Hepatocyte (in vitro differentiated cells): ENCODE measurements around the gene HMCN1. TPM values are rescaled to one million over a fixed set of nuclear protein-coding genes. Genes with fewer than 3 reads are reported as not detected.

Experiments
- DNase-seq: peaks from one replicate; pipeline ENCODE4 v3.0.0-alpha.2; 2016; ENCODE audit warnings: low spot score
- H2AFZ ChIP-seq: fragments of 200-600 bp; sonication (generic); 2 replicates; pipeline ENCODE4 v1.6.0; 2016; ENCODE audit warnings: antibody characterized with exemption, mild to moderate bottlenecking
- H3K27ac ChIP-seq: fragments of 200-600 bp; sonication (generic); 2 replicates; pipeline ENCODE4 v1.5.1; 2016; ENCODE audit warnings: mild to moderate bottlenecking
- H3K27me3 ChIP-seq: fragments of 200-600 bp; sonication (generic); 2 replicates; pipeline ENCODE4 v1.6.1; 2016
- H3K36me3 ChIP-seq: fragments of 200-600 bp; sonication (generic); replicated peaks from 2 replicates; pipeline ENCODE4 v1.5.1; 2016; ENCODE audit warnings: low read depth; ENCODE audit not compliant: insufficient read depth
- H3K4me1 ChIP-seq: fragments of 200-600 bp; sonication (generic); 2 replicates; pipeline ENCODE4 v1.5.1; 2016; ENCODE audit warnings: mild to moderate bottlenecking, moderate library complexity; ENCODE audit not compliant: insufficient read depth
- H3K4me2 ChIP-seq: fragments of 200-600 bp; sonication (generic); 2 replicates; pipeline ENCODE4 v1.6.0; 2016
- H3K4me3 ChIP-seq: fragments of 200-600 bp; sonication (generic); 2 replicates; pipeline ENCODE4 v1.5.1; 2016; ENCODE audit warnings: mild to moderate bottlenecking
- H3K79me2 ChIP-seq: fragments of 200-600 bp; sonication (generic); 2 replicates; pipeline ENCODE4 v1.6.0; 2017; ENCODE audit warnings: mild to moderate bottlenecking
- H3K9me2 ChIP-seq: fragments of 200-600 bp; sonication (generic); replicated peaks from 2 replicates; pipeline ENCODE4 v1.6.0; 2017; ENCODE audit warnings: mild to moderate bottlenecking; ENCODE audit not compliant: insufficient read depth
- H3K9me3 ChIP-seq: fragments of 200-600 bp; sonication (generic); 2 replicates; pipeline ENCODE4 v1.5.1; 2016; ENCODE audit warnings: low read depth, mild to moderate bottlenecking
- H4K20me1 ChIP-seq: fragments of 200-600 bp; sonication (generic); 2 replicates; pipeline ENCODE4 v1.6.0; 2016; ENCODE audit warnings: mild to moderate bottlenecking; ENCODE audit not compliant: insufficient read depth, poor library complexity, severe bottlenecking
- CTCF ChIP-seq: fragments of 200-600 bp; sonication (generic); IDR thresholded peaks from 2 replicates; pipeline ENCODE4 v1.5.1; 2016; ENCODE audit warnings: antibody characterized with exemption, mild to moderate bottlenecking; ENCODE audit not compliant: poor library complexity
- EZH2 ChIP-seq: fragments of 200-600 bp; sonication (generic); IDR thresholded peaks from 2 replicates; pipeline ENCODE4 v1.6.1; 2016; ENCODE audit warnings: antibody characterized with exemption, mild to moderate bottlenecking, borderline replicate concordance
- EZH2phosphoT487 ChIP-seq: fragments of 200-600 bp; sonication (generic); IDR thresholded peaks from one replicate; pipeline ENCODE4 v1.6.1; 2018; ENCODE audit warnings: antibody characterized with exemption, mild to moderate bottlenecking, low read depth, moderate library complexity; ENCODE audit not compliant: unreplicated experiment, severe bottlenecking
- WGBS: methylation state at CpG from one replicate; pipeline ENCODE4 v1.1.6; 2016; ENCODE audit warnings: low lambda C conversion rate; ENCODE audit errors: missing lambda C conversion rate; 5-methylcytosine and 5-hydroxymethylcytosine counted together
- polyA plus RNA-seq: library from polyadenylated mRNA; unstranded; fragments of >200 nt; fragmentation: Nextera tagmentation; extraction: Ambion mirVana; gene quantifications from 2 replicates; pipeline ENCODE4 v1.2.1, GENCODE V29; 2016
- total RNA-seq: library from RNA; depleted of rRNA; stranded (reverse); fragments of >200 nt; gene quantifications from 2 replicates; pipeline ENCODE4 v1.2.3, GENCODE V29; 2014

Gene HMCN1
- 13.4 and 14.2 TPM in 2 replicates for total RNA-seq
- polyA plus RNA-seq = 2.0 and 2.3 TPM in 2 replicates

- Histone ChIP-seq H3K79me2 (no peaks in the 10 kb centered on the region), H3K9me3 (no peaks in the 10 kb centered on the region), H3K36me3 (no peaks in the 10 kb centered on the region), H3K4me2 (peak within 1 kb of the TSS; percentile 93), H3K4me1 (no peaks in the 10 kb centered on the region), H3K9me2 (no peaks in the 10 kb centered on the region), H2AFZ (peak within 1 kb of the TSS; percentile 88), H3K4me3 (peak within 1 kb of the TSS; percentile 56), H4K20me1 (no peaks in the 10 kb centered on the region), H3K27ac (peak within 1 kb of the TSS; percentile 60), H3K27me3 (peaks cover 5% of the 10 kb centered on the region)
- TF ChIP-seq EZH2phosphoT487 = no peak
- TF ChIP-seq CTCF = peak; percentile 47
- 3% methylated on average over 42 of the region's 47 CpGs for WGBS
- peak; percentile 65 for DNase-seq
These were observed at the start of gene HMCN1 for GRCh38 chr1:185733818-185734735. TSS of gene HMCN1 (plus strand) at chr1:185734391. CDS start at chr1:185734780, 389 bp downstream.

- no peak overlapping the region for H3K4me3 ChIP-seq
- no peaks in the 10 kb centered on the region for H3K27me3 ChIP-seq
- H3K79me2 ChIP-seq = no peaks in the 10 kb centered on the region
- no peak overlapping the region for H3K4me2 ChIP-seq
- DNase-seq = no peak
- no peaks in the 10 kb centered on the region for H3K9me3 ChIP-seq
- H2AFZ ChIP-seq = no peak overlapping the region
- no peak overlapping the region for H3K27ac ChIP-seq
- no peaks in the 10 kb centered on the region for H3K4me1 ChIP-seq
- no peaks in the 10 kb centered on the region for H3K36me3 ChIP-seq
- no peaks in the 10 kb centered on the region for H3K9me2 ChIP-seq
- no peaks in the 10 kb centered on the region for H4K20me1 ChIP-seq
- TF ChIP-seq CTCF = no peak
- no peak for TF ChIP-seq EZH2
- no peak for TF ChIP-seq EZH2phosphoT487
These were observed 47.1 kb upstream of the HMCN1 start for GRCh38 chr1:185686821-185687778.

- no peaks in the 10 kb centered on the region for H3K27me3 ChIP-seq
- WGBS = 87% methylated on average over 2 of the region's 2 CpGs
- H4K20me1 ChIP-seq = no peaks in the 10 kb centered on the region
- no peak for DNase-seq
- H3K9me2 ChIP-seq = no peaks in the 10 kb centered on the region
- no peak overlapping the region for H2AFZ ChIP-seq
- no peaks in the 10 kb centered on the region for H3K36me3 ChIP-seq
- H3K4me2 ChIP-seq = no peak overlapping the region
- TF ChIP-seq EZH2phosphoT487 (no peak), CTCF (no peak), EZH2 (no peak)
- no peaks in the 10 kb centered on the region for H3K9me3 ChIP-seq
- H3K79me2 ChIP-seq = no peaks in the 10 kb centered on the region
- peaks cover 13% of the 10 kb centered on the region for H3K4me1 ChIP-seq
- no peak overlapping the region for H3K27ac ChIP-seq
- H3K4me3 ChIP-seq = no peak overlapping the region
These were observed 43.7 kb upstream of the HMCN1 start for GRCh38 chr1:185690527-185690926.
